ENCODE data around the gene C9orf72. TPM values are rescaled to one million over a fixed set of nuclear protein-coding genes. Genes with fewer than 3 reads are reported as not detected.
A peak's percentile ranks its signal among the peaks of the same experiment; 100 is the strongest.

C9orf72 gene
- polyA plus RNA-seq, 3 donors: 12.9 to 24.9 (median 19.8) TPM

GRCh38 chr9:27584931-27585330 lies 11.7 kb upstream of the C9orf72 start:
- DNase-seq: no peak

GRCh38 chr9:27582794-27583193 lies 9.5 kb upstream of the C9orf72 start:
- no peak for DNase-seq

- no peak for DNase-seq
These were observed 8.5 kb upstream of the C9orf72 start for GRCh38 chr9:27581826-27582225.

DNA sequence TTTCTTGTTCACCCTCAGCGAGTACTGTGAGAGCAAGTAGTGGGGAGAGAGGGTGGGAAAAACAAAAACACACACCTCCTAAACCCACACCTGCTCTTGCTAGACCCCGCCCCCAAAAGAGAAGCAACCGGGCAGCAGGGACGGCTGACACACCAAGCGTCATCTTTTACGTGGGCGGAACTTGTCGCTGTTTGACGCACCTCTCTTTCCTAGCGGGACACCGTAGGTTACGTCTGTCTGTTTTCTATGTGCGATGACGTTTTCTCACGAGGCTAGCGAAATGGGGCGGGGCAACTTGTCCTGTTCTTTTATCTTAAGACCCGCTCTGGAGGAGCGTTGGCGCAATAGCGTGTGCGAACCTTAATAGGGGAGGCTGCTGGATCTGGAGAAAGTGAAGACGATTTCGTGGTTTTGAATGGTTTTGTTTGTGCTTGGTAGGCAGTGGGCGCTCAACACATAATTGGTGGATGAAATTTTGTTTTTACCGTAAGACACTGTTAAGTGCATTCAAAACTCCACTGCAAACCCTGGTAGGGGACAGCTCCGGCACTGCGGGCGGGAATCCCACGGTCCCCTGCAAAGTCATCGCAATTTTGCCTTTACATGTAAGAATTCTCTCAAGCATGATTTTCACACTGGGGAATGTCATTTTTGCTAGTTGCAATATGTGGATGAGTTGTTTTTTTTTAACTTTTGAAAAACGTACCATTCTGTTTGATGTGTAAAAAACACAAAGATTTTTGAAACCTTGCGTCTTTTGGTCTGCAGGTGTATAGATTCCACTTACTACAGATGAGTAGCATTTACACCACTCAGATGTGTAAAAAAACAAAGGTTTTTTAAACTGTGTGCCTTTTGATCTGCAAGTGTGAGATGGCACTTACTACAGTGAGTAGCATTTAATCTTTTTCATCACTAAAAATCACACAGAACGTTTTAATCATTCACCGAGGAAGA lies 631 bp upstream of the C9orf72 start:
- DNase-seq: peak; percentile 99

- DNase-seq: peak; percentile 59
These were observed 739 bp downstream of the C9orf72 start for GRCh38 chr9:27572566-27572917.

- DNase-seq: no peak
These were observed 1.2 kb downstream of the C9orf72 start for GRCh38 chr9:27572061-27572460.

GRCh38 chr9:27571011-27571410 lies 2.3 kb downstream of the C9orf72 start:
- DNase-seq: no peak

- DNase-seq: no peak
These were observed 3.9 kb downstream of the C9orf72 start for GRCh38 chr9:27569406-27569805.

- DNase-seq: no peak
These were observed 7.2 kb downstream of the C9orf72 start for GRCh38 chr9:27566118-27566517.

DNA sequence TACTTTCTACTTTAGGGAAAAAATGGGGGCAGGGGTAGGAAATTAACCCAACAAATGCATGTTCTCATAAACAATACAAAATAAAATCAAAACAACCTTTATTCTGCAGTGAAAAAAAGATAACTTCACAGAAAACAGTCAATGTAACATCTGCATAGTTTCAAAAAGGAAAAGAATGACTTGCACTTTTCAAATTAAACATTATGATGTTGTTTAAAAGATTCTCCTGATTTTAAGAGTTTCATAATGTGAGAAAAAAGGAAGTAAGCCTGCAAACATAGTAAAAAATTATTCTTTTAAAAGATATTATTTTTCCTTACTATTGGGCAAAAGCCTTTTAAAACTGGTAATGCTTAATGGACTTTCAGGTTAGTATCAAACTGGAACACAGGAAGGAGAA lies 7.6 kb downstream of the C9orf72 start:
- no peak for DNase-seq

DNA sequence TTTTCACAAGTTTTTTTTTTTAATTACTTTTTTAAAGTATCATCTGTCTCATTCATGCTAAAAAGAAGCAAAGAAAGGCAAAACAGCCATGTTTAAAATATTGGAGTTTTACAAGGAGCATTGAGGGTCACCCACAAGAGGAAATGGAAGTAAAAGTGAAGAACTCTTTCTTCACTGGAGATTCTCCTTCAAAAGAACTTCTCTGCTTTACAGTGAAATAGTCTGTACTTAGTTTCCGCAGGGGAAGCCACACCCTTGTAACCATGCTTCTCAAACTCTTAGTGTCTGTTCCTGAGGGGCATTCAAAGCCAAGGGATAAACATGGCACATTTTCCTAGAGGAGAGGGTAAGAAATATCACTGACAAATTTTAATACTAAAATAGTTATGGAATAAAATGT lies 8.6 kb downstream of the C9orf72 start:
- DNase-seq: no peak

DNA sequence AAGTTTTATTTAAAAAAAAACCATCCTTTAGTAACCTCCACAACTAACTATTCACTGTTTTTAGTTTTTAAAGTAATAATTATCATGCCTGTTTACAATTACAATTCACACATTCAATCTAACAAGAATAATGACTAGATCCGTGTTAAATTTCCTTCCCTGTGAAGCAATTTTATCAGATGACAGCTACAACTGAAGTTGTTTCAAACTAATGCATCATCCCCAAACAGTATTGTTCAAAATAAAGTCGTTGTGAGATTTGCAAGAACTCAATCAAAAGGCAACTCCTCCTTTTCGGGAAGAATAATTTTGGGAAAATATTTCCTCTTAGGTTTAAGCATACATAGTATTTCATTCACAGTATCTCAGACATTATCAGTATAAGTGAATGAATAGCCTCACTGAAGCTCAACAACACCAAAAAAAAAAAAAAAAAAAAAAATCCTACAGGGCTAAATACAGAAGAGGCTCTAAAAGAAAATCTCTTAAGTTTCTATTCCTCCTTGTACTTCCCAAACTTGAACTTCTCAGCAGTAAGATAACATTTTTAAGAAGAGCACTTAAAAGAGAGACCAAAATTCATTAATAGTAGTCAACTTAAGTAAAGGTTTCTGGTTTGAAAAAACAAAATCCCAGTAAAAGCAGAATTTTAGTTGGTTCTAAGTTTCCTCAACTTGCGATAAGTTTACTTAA lies 9.4 kb downstream of the C9orf72 start:
- DNase-seq: no peak

GRCh38 chr9:27561685-27562084 lies 11.6 kb downstream of the C9orf72 start:
- no peak for DNase-seq

GRCh38 chr9:27560457-27560856 lies 12.8 kb downstream of the C9orf72 start:
- DNase-seq: no peak

GRCh38 chr9:27558307-27558706 lies 15.0 kb downstream of the C9orf72 start:
- DNase-seq: no peak

DNA sequence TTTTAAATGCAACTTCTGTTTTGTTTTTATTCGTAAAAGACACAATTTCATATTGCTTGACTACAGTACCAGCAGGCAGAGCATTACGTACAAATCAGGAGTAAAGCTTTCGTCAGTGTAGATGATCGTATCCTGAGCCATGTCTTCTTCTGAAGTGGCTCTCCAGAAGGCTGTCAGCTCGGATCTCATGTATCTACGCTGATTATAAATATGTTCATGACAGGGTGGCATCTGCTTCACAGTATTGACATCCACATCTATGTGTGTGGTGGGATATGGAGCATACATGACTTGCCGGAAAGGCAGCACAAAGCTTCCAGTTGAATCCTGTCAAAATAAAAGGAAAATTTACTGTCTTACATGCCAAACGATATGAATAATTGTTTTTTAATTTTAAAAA lies 16.8 kb downstream of the C9orf72 start:
- no peak for DNase-seq

DNA sequence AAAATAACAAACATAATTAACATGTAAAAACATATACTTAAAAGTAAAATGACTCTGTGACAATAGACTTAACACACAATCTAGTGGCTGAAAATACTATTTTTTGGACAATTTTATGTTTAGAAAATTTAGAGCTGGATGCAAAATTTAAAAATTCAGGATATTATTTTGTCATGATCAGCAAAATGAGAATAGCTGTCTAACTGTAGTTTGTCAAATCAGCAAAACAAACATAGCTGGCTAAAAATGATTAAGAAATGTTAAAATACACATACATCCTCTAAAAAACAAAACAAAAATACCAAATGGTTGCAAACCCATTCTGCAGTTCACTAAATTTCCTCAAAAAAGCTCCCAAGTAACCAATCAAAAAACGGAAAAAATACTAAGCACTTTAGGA lies 18.6 kb downstream of the C9orf72 start:
- no peak for DNase-seq

GRCh38 chr9:27549196-27549755 lies 24.0 kb downstream of the C9orf72 start:
- DNase-seq: peak; percentile 42

GRCh38 chr9:27548055-27548741 lies 25.1 kb downstream of the C9orf72 start:
- DNase-seq: peak; percentile 54

DNA sequence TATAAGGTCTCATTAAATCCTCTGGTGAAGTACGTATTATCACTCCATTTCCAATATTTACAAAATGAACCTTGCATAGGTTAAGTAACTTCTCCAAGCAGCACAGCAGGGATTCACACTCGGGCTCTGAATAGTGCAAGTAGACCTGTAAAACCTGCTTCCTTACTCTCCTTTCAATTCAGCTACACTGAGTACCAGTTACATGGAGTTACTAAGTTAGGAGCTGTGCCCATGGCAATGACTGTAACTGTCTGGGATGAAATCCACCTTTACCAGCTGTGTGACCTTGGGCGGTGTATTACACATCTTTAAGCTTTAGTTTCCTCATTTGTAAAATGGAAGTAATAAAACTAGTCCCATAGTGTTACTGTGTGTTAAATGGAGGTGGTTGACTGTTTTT lies 27.8 kb downstream of the C9orf72 start:
- no peak for DNase-seq

DNA sequence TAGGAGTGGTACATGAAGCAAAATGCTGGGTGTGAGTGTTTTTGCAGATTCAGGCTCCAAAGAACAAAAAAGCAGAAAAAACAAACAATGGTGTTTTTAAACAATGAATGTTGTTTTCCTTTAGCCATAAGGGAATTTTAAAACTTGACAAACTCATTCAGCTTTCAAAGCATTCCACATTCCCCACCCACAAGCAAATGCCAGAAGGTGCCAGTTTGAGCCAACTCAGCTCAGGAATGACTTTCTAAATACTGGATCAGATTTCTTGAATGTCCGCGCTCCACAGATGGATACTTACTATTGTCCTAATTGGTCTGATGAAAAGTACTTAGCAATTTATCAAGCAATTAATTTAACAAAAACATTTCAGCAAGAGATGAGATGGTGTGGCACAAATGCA lies 30.8 kb downstream of the C9orf72 start:
- peak; percentile 16 for DNase-seq

DNA sequence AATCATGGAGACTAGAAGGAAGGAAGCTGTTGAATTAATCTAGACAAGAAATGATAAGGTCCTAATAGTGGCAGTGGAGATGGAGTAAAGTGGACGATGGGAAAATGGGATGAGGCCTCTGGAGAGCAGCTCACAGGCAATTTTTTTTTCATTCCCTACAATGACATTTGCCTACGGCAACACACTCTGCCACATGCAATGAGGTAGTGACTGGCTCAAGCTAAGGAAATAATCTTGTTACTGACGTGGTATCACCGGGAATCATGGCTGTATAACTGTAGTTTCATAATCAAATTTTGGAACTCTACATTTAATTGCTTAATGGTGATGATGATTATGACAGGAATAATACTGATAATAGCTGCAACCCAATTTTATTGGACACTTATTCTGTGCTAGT lies 31.5 kb downstream of the C9orf72 start:
- DNase-seq: no peak

All from renal pelvis (tissue), 4 donors.